HTR-8/SVneo (cell line): Measurements from ENCODE around the gene ARHGAP12.
A peak's percentile ranks its signal among the peaks of the same experiment; 100 is the strongest.
"Not testable (repeated sequence)": the region's sequence is repeated elsewhere in the genome, so short reads cannot be mapped to it uniquely, and the experiment has no call there.

Source experiments
- DNase-seq: peaks from one replicate; pipeline ENCODE4 v3.0.0; 2011; ENCODE audit warnings: low spot score, mixed read lengths; ENCODE audit not compliant: insufficient read length
- FAIRE-seq: peaks from 2 replicates; lab custom pipeline; 2011; peaks lifted over from hg19 to GRCh38; lab: Jason Lieb, UNC

The ARHGAP12 gene

DNA sequence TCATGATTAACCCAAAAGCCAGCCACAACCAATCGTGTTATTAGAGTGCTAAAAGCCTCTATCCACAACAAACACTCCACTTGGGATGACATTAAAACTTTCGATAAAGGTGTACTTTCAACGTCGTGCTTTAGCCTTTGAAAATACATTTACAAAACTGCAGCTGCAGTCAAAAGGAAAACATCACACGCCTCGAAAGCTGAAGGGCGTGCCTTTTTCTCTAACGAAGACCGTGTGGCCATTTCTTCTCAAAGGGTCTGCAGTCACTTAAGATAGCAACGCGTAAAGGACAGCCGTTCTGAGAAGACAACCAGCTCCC is 1.1 kb downstream of the ARHGAP12 start:
- FAIRE-seq, result peak; percentile 36

DNA sequence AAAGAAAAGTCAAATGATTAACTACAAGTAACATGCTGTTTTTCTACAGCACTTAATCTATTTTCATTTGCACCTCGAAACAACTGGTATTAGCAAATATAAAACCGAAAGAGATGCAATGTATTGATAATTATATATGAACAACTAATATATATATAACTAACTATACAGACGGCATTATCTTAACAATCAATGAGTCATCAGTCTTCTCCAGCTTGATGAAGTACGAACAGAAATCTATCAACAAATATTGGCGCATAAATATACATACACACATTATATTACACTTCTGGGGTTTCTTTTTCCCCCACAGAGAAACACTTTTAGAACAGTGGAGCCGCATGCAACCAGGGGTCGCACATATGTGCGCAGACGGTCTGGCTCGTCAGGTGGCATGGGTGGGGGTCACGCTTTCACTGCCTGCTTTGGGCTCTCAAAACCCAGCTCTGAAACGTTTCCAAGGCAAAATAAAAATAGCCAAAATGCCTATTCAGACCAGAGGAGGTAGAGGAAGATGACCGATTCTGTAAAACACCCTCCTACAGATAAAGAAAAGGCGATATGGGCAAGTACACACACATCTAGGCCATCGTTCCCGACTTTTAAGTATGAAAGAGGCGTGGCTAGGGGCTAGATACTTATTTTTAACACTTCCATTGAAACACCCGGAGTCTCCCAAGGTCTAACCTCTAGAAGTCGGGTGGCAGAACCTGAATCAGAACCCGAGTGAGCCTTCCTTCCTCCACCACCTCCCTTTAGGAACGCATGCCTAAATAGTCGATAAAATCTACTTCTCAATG is 1.7 kb downstream of the ARHGAP12 start:
- FAIRE-seq (no peak), DNase-seq (no peak)

More for the DNA sequence above, 1.1 kb downstream of the ARHGAP12 start:
- no peak for DNase-seq

DNA sequence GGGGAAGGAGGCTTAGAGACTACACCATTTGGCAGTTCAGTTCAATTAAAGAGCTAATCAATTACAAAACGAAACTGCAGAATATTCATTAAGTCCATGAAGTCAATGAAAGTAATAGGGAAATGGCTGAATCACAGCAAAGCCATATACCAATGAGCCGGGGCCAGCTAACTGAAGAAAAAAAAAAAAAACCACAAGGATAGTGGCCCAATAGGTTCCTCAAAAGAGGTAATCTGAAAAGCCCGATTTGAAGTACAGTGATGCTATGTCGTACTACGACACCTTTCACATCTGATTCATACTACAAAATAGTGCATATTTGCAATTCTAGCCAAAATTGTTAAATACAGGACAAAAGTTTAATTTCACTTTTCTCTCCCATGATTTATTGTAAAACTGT is 2.5 kb downstream of the ARHGAP12 start:
- no peak for FAIRE-seq
- DNase-seq, result no peak

DNA sequence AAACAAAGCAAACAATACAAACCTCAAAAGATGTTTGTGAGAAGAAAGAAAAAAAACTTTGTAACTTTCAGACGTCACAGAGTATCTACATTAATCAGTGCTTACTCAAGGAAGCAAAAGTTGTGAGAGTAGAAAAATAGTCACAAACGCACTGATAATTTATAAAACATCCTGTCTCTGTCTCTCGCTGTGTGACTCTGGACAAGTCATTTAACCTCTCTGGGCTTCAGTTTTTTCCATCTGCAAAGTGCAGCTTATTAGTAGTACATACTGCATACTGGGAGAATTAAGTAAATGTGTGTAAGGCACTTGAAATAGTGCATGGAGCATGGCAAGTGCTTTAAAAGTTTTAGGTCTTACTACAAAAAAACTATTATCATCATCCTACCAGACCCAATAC is 3.8 kb downstream of the ARHGAP12 start:
- FAIRE-seq (no peak), DNase-seq (no peak)

DNA sequence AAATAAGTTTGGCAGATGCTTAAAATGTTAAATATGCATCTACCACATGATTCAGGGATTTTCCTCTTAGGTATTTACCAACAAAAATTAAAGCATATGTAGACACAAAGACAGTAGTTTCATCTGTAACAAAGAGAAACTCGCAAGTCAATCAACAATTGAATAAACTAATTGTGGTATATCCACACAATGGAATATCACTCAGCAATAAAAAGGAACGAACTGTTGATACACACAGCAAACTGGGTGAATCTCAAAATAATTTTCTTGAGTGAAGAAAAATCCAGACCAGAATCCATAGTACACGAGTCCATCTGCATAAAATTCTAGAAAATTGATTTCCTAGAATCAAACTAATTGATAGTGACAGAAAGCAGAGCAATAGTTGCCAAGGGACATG is 5.2 kb downstream of the ARHGAP12 start:
- no peak for DNase-seq
- no peak for FAIRE-seq

DNA sequence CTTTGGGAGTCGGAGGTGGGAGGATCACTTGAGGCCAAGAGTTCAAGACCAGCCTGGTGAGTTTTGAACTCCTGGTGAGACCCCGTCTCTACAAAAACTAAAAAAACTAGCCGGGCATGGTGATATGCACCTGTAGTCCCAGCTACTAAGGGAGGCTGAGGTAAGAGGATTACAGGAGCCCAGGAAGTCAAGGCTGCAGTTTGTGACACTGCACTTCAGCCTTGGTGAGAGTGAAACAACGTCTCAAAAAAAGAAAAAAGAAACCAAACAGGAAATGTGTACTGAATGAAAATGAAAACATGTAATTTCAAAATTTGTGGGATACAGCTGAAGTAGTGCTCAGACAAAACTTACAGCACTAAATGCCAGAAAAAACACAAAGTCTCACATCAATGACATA is 7.6 kb downstream of the ARHGAP12 start:
- FAIRE-seq (no peak), DNase-seq (no peak)

DNA sequence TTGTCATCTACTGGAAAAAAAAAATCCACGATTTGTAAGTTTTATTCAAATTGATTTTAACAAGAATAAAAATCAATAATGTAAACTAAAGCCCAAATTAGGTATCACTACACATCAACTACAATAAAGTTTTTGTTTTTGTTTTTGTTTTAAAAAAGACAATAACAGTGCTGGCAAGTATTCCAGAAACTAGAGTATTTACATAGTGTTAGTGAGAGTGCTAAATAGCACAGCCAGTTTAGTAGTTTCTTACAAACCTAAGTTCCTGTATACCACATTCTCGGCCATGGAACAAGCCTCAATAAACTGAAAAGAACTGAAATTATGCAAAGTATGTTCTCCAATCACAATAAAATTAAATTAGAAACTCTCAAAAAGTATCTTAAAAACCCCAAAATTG is 8.1 kb downstream of the ARHGAP12 start:
- FAIRE-seq, result no peak
- DNase-seq, result no peak

DNA sequence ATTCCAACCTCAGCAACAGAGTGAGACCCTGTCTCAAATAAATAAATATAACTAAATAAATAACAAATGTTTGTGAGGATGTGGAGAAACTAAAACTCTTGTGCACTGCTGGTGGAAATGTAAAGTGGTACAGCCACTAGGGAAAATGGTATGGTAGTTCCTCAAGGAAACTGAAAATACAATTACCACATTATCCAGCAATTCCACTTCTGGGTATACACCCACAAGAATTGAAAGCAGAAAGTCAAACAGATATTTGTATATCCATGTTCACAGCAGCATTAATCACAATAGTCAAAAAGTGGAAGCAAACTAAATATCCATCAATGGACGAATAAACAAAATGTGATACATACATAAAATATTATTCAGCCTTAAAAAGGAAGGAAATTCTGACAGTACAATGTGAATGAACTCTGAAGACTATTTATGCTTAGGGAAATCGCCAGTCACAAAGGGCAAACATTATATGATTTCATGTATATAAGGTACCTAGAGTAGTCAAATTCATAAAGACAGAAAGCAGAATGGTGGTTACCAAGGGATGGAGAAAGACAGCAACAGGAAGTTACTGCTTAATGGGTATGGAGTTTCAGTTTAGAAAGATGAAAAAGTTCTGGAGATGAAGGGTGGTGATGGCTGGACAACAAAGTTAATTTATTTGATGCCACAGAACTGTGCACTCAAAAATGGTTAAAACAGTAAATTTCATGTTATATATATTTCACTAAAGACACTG is 9.8 kb downstream of the ARHGAP12 start:
- FAIRE-seq (no peak), DNase-seq (no peak)

DNA sequence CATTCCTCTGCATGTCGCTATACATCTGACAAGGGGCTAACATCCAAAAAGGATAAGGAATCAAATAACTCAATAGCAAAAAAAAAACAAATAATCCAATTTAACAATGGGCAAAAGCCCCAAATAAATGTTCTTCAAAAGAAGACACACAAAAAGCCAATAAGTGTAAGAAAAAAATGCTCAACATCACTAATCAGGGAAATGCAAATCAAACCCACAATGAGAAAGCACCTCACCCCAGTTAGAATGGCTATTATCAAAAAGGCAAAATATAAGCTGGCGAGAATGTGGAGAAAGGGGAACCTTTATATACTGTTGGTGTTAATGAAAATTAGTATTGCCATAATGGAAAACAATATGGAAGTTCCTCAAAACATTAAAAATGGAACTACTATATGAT is 14.3 kb downstream of the ARHGAP12 start:
- FAIRE-seq, result no peak
- DNase-seq, result no peak

DNA sequence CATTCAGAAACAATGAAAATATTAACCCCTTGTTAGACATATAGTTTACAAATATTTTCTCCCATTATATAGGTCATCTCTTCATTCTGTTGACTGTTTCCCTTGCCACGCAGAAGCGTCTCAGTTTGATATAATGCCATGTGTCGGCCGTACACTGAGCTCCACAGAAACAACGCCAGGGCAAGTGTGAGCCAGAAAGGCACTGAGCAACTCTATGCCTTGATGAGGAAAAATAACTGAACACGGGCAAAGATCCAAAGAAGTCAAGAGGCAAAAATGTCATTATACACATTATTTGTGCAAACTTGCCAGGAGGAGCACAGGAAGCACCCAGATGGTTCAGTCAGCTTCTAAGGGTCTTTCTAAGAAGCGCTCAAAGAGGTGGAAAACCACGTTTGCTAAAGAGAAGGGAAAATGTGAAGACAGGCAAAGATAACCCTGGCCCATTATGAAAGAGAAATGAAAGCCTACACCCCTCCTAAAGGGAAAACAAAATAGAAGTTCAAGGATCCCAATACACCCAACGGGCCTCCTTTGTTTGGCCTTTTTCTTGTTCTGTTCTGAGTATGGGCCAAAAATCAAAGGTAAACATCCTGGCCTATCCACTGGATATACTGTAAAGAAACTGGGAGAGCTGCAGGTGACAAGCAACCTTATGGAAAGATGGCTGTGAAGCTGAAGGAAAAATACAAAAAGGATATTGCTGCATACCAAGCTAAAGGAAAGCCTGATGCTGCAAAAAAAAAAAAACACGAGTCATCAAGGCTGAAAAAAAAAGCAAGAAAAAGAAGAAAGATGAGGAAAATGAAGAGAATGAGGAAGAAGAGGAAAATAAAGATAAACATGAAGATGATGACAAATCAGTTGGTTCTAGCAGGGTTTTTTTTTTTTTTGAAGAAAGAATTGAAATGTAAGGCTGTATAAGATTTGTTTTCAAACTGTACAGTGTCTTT is 15.5 kb downstream of the ARHGAP12 start:
- FAIRE-seq (no peak), DNase-seq (no peak)

DNA sequence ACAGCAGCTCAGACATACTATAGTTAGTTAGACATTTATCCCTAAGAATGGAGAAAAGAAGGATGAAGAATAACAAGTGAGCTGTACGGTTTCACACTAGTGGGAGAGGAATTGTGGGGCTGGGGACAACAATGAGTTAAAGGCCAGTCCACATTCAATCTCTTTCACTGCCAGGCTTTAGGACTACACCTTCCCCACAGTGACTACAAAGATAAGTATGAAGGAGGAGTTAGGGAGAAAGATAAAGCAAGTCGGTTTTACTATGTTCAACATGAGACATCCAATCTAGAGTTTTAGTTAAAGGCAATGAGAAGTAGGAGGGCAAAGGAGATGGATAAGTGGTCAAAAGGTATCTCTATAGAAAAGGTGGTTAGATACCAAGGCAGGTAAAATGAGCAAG is 16.3 kb downstream of the ARHGAP12 start:
- FAIRE-seq (peak; percentile 23), DNase-seq (no peak)

DNA sequence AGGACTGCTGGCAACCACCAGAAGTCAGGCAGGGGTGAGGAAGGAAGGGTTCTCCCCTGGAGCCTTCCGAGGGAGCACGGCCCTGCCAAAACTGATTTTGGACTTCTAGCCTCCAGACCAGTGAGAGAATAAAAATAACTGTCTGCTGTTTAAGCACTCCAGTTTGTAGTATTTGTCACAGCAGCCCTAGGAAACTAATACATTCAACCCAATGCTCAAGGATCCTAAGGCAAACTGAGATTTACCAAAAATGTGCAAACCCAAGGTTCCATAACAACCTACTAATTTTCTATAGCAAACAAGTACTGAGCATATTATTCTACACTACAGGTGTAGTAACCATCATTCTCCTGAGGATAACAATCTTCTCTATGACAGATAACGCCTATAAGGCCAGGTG is 18.6 kb downstream of the ARHGAP12 start:
- DNase-seq (no peak), FAIRE-seq (no peak)

DNA sequence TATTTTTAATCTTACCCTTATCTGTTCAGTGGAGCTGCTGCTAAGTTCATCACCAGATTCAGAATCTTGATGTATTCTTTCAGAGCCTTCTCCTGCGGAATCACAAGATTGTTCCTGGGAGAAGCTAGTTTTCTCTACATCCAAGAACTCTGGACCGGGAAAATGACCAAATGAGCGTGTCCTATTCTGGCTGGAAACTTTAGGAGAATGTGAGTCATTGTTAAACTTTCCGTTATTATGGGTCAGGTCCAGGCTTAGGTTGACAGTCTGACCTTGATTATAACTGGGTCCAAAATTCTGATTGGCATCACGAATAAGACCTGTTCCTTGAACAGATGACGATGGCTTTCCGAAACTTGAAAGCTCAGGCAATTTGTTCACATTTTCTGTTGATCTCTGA is 20.5 kb downstream of the ARHGAP12 start:
- DNase-seq, result no peak
- FAIRE-seq, result no peak

DNA sequence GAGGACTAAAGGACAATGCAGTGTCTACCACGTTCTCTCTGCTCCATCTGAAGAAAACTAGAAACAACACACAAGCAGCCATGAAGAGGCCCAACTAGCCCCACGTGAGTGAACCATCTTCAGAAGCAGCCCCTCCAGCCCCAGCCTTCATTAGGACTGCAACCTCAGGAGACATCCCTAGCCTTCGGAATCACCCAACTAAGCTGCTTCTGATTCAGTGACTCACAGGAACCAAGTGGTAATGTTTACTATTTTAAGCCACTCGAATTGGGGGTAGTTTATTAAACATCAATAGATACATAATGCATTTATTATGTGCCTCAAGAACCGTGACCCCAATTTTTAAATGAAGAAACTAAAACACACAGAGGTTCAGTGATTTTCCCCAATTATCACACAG is 22.6 kb downstream of the ARHGAP12 start:
- DNase-seq, result no peak
- FAIRE-seq, result no peak

DNA sequence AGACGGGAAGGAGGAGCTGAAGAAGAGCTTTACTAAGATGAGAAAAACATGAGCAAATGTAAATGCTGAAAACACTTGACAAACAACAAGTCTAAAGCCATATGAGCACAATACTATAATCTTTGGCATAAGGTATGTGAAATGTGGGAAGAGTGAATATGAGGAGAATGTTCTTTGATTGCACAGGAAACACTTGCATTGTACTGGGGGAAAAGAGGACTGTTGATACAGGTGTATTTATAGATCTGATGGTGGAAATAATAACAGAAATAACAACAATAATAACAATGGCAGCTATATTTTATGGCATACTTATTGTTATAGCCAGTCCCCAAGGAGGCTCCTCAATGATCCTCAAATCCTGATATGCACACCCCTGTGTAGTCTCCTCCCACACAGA is 23.0 kb downstream of the ARHGAP12 start:
- FAIRE-seq, result peak; percentile 16
- DNase-seq, result no peak

DNA sequence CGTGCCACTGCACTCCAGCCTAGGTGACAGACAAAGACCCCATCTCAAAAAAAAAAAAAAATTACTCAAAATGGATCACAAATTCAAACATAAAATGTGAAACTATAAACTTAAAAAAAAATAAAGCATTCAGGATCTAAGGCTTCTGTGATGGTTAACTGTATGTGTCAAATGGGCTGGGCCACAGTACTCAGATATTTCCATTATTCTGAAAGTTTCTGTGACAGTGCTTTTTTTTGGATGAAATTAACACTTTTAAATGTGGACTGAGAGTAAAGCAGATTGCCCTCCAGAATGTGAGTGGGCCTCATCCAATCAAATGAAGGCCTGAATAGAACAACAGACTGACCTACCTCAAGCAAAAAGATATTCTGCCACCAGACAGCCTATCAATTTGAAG is 26.0 kb downstream of the ARHGAP12 start:
- no peak for DNase-seq
- no peak for FAIRE-seq

DNA sequence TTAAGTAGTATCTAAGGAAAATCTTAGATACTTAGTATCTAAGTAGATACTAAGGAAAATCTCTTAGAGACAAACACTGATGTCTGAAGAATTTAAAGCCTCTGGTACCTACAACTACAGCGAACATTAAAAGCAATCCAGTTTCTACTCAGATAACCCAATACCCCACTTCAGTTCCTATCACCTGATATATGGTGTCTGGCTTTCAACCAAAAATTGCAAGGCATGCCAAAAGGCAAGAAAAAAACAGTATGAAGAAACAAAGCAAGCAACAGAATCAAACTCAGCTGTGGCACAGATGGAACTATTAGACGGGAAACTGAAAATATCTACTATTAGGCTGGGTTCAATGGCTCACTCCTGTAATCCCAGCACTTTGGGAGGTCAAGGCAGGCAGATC is 31.1 kb downstream of the ARHGAP12 start:
- DNase-seq, result no peak
- no peak for FAIRE-seq

DNA sequence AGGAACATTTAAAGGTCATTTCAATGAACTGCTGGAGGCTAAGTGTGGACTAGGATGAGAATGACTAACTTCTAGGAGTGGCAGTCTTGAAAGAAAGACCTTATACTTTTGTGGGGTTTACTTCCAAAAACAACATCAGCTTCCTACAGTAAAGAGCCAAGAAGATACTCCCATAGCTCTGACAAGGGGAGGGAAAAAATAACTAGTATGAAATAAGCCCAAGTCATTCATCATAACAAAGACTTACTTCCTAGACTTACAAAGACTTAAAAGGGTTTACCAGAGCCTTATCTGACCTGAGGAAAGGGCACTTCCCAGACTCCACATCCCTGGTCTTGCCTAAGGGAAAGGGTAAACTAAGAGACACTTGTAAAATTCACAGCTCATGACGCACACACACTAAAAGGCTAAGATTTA is 31.7 kb downstream of the ARHGAP12 start:
- FAIRE-seq (no peak), DNase-seq (peak; percentile 18)

DNA sequence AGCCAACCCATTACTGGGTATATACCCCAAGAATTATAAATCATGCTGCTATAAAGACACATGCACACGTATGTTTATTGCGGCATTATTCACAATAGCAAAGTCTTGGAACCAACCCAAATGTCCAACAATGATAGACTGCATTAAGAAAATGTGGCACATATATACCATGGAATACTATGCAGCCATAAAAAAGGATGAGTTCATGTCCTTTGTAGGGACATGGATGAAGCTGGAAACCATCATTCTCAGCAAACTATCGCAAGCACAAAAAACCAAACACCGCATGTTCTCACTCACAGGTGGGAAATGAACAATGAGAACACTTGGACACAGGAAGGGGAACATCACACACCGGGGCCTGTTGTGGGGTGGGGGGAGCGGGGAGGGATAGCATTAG is 32.9 kb downstream of the ARHGAP12 start:
- FAIRE-seq, DNase-seq: not testable (repeated sequence)

DNA sequence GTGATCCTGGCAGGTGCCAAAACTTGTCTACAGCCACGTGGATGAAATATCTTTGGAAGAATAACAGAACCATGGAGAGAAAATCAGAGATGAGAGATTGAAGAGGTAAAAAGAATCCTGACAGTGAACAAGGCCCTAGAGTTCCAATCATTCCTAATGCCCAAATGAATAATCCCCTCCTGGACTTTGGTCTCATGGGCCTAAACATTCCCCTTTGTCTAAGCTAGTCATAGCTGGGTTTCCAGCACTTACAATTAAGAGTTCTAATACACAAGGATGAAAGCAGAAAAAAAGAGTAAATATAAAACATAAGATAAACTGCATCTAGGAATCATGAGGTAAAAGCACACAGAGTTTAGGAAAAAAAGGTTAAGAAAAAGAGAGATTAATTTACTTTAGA is 40.2 kb downstream of the ARHGAP12 start:
- no peak for FAIRE-seq
- no peak for DNase-seq

DNA sequence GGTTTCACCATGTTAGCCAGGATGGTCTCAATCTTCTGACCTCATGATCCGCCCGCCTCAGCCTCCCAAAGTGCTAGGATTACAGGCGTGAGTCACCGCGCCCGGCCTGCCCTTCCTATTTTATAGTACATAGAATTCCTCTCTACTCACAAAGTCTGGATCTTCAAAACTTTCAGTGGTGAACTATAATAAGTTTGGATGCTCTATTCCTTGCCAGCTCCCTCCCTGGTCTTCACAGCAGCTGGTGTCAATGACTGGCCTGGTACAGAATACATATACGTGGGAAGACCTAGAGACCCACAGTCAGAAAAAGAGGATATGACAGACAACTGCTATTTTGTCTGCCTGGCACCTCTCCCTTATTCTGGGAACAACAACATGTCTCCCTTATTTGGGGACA is 40.8 kb downstream of the ARHGAP12 start:
- no peak for FAIRE-seq
- no peak for DNase-seq
